Fibroblast of skin of right quadriceps (primary cell): ENCODE results near the gene CCDC141.
"Not testable (repeated sequence)": the region's sequence is repeated elsewhere in the genome, so short reads cannot be mapped to it uniquely, and the experiment has no call there.

Experiments
- DNase-seq: peaks from one replicate; pipeline ENCODE4 v3.0.0-alpha.2; 2013

Gene CCDC141, protein sequence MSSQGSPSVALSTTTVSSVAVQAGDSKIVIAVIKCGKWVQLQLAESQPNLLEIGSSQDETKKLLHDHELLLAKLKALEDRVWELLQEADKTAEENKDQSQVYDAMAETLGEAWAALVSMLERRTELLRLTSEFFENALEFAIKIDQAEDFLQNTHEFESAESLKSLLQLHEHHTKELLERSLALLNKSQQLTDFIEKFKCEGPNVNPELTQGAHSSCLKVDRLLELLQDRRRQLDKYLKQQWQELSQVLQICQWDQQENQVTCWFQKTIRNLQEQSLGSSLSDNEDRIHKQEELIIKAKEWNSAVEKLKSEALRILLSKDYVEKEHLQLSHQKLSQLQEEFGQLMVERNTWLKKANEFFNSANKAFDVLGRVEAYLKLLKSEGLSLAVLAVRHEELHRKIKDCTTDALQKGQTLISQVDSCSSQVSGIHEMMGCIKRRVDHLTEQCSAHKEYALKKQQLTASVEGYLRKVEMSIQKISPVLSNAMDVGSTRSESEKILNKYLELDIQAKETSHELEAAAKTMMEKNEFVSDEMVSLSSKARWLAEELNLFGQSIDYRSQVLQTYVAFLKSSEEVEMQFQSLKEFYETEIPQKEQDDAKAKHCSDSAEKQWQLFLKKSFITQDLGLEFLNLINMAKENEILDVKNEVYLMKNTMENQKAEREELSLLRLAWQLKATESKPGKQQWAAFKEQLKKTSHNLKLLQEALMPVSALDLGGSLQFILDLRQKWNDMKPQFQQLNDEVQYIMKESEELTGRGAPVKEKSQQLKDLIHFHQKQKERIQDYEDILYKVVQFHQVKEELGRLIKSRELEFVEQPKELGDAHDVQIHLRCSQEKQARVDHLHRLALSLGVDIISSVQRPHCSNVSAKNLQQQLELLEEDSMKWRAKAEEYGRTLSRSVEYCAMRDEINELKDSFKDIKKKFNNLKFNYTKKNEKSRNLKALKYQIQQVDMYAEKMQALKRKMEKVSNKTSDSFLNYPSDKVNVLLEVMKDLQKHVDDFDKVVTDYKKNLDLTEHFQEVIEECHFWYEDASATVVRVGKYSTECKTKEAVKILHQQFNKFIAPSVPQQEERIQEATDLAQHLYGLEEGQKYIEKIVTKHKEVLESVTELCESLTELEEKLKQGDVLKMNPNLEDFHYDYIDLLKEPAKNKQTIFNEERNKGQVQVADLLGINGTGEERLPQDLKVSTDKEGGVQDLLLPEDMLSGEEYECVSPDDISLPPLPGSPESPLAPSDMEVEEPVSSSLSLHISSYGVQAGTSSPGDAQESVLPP (N-terminal part only)

DNA sequence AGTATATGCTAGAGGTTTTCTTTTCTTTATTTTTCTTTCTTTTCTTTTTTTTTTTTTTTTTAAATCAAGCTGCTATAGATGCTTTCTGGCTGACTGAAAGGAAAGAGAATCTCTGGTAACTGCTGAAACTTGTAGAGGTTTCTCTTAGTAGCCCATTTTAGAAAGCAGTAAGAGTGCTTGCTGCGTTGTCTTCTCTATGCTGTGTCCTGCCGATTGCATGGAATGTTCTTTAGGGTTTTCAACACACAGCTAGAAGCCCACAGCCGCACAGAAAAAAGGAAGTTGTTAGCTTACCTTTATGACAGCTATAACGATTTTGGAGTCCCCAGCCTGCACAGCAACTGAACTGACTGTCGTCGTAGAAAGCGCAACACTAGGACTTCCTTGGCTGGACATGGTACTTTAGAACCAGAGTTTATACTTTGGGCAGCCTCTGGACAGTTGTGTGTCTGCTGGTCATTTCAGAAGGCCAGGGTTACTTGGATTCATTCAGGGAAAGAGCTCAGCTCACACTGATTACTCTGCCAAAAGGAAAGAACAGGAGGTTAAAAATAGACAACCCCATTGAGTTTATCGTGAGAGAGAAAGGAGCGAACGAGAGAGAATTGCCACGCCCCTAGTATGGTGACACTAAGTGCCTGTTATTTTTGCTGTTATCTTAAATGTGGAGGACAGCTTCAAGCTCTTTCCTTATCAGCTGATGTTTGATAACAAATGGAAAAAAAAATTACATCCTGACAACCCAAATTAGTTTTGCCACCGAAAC is at the start of gene CCDC141:
Gene CCDC141 (minus strand): TSS at position 592 of the 766 bp plus-strand sequence. CDS start 196 bp downstream, at position 396.
- DNase-seq: no peak

GRCh38 chr2:179098080-179098689 is 48.2 kb upstream of the CCDC141 start:
- no peak for DNase-seq

DNA sequence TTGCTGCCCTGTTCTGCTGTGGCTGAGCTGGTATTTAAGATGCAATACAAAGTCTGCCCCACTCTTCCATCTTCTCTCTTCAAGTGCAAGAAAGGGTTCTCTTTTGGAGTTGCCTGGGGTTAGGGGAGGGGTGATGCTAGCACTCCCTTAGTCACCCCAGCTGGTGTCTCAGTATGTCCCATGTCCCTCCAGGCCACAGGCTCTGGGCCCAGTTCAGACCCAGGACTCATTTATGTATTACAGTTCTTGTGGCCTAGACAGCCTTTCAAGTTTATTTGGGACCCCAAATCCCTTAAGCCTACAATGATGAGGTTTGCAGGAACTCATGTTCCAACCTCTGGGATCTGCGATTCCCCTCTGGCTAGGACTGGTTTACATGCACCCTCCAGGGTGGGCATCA is 47.2 kb upstream of the CCDC141 start:
- DNase-seq: no peak

DNA sequence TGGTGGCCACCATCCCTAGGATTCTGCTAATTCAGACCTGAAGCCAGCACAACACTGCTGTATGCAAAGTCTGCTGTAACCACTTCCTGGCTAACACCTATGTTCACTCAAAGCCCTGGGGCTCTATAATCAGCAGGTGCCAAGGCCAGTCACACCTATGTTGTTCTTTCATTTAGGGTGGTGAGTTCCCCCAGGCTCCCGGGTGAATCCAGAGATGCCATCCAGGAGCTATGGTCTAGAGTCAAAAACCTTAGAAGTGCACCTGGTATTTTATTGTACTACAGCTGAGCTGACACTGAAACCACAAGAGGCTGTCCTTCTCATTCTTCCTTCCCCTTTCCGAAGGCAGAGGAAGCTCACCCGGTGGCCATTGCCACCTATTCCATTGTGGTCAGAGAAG is 46.2 kb upstream of the CCDC141 start:
- no peak for DNase-seq

GRCh38 chr2:179092912-179093311 is 43.0 kb upstream of the CCDC141 start:
- not testable (repeated sequence) for DNase-seq

GRCh38 chr2:179082697-179083096 is 32.8 kb upstream of the CCDC141 start:
- no peak for DNase-seq

- no peak for DNase-seq
Measured at GRCh38 chr2:179081954-179082353, 32.0 kb upstream of the CCDC141 start.

DNA sequence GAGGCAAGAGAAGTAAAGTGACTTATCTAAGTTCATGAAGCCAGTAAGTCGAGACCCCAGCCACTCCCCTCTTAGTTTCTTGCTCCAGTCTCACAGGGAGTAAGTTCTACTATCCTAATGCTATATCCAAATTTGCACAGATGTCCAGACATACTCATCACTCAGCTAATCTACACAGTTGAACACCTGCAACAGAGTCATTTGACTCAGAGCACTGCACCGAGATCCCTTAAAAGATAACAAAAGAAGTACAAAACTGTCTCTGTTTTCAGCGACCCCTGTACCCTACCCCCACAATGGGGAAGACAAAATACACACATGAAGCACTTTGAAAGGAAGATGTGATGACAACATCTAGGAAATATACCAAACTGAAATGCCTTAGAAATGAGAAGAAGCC is 22.6 kb upstream of the CCDC141 start:
- no peak for DNase-seq

GRCh38 chr2:179071810-179072355 is 21.9 kb upstream of the CCDC141 start:
- DNase-seq: no peak

GRCh38 chr2:179070895-179071294 is 21.0 kb upstream of the CCDC141 start:
- DNase-seq: no peak

- DNase-seq: no peak
Measured at GRCh38 chr2:179069685-179070084, 19.7 kb upstream of the CCDC141 start.

GRCh38 chr2:179068991-179069643 is 19.2 kb upstream of the CCDC141 start:
- DNase-seq: no peak

- no peak for DNase-seq
Measured at GRCh38 chr2:179059026-179059700, 9.2 kb upstream of the CCDC141 start.

GRCh38 chr2:179057737-179058136 is 7.8 kb upstream of the CCDC141 start:
- DNase-seq: no peak

- DNase-seq: not testable (repeated sequence)
Measured at GRCh38 chr2:179053568-179053967, 3.6 kb upstream of the CCDC141 start.

DNA sequence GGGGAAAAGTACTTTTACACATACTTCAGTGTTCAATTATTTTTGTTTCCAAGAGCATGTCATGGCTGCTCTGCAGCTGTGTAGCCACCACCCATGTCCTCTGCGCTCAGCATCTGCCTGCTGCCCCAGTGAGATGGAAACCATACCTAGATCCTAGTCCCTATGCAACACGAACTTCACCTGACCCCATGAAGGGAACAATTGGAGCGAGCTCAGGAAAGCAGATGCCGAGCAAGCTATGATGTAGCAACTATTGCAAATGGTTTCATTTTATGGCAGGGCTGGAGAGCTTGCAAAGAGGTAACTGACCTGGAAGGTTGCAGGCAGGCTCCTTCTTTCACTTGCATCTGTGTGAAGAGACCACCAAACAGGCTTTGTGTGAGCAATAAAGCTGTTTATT is 1.3 kb upstream of the CCDC141 start:
- DNase-seq: peak; percentile 0

DNA sequence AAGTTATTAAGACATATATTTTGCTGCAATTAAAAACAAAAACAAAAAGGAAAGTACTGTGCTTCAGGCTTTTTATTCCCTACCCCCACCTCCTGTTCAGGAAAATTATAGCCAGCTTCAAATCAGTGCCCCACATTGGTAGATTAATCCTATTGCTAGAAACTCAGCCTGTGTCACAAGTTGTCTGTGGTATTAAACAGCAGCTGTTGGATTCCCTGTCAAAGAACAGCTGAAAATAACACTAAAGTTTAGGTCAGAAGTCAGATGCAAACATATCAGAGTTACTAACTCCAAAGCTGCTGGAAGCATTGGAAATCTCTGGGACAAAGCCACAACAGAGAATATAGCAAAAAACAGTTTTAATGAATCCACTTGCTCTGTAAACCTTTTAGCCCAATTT is 818 bp upstream of the CCDC141 start:
- no peak for DNase-seq

GRCh38 chr2:179049203-179049545 is 763 bp downstream of the CCDC141 start:
- no peak for DNase-seq

- DNase-seq: no peak
Measured at GRCh38 chr2:179048099-179048498, 1.8 kb downstream of the CCDC141 start.

DNA sequence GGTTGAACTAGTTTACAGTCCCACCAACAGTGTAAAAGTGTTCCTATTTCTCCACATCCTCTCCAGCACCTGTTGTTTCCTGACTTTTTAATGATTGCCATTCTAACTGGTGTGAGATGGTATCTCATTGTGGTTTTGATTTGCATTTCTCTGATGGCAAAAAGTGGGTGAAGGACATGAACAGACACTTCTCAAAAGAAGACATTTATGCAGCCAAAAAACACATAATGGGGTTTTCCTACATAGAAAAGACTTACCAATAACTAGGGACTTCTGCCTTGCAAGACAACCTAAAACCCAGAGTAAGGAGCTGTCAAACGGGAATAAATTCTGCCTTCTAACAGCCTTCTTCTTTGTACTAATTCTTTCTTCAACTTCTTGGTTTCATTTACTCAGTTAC is 4.3 kb downstream of the CCDC141 start:
- not testable (repeated sequence) for DNase-seq
